K562 (cell line): ENCODE results near the gene ARMH3. TPM values are rescaled to one million over a fixed set of nuclear protein-coding genes. Genes with fewer than 3 reads are reported as not detected.

ENCODE experiments used
- ATAC-seq: fragments of 200-7000 bp; cut with Tn5 transposase; 3 replicates; pipeline ENCODE4 v1.9.1; 2020; ENCODE audit warnings: moderate library complexity
- BruUV-seq: library from RNA; stranded (reverse); fragments of 400-500 nt; replicated peaks from 2 replicates; lab custom pipeline; 2021; lab: Mats Ljungman, UMichigan
- CTCF ChIA-PET: fragments of 300-600 bp; formaldehyde crosslinking; extraction: SDS; loops from one replicate; lab custom pipeline; 2021; ENCODE audit warnings: low intra/inter-chr PET ratio; lab: Yijun Ruan, JAX
- POLR2A ChIA-PET: fragments of 300-600, 350-650 bp; sonication (Branson Sonifier 250); formaldehyde crosslinking; extraction: SDS; loops from one replicate; lab custom pipeline; 2021; ENCODE audit warnings: antibody characterized with exemption, inconsistent platforms; lab: Yijun Ruan, JAX
- DNase-seq, 4 experiments: peaks; one replicate each; pipeline versions ENCODE4 v3.0.0 to v3.0.0-alpha.2; 2011 to 2018; ENCODE audit warnings: low spot score in 3 of 4, mixed read lengths in 3 of 4; ENCODE audit errors: extremely low read depth in 1 of 4
- FAIRE-seq: peaks from 2 replicates; lab custom pipeline; 2011; peaks lifted over from hg19 to GRCh38; lab: Jason Lieb, UNC
- H2AFZ ChIP-seq: 2 replicates; pipeline ENCODE4 v1.6.0; 2011; ENCODE audit warnings: low read depth, low read length, control low read depth, inconsistent platforms
- H3K27ac ChIP-seq: fragments of 200-600 bp; 3 replicates; pipeline ENCODE4 v1.8.0; 2011; ENCODE audit warnings: low read depth, mild to moderate bottlenecking, control low read depth, inconsistent platforms, low read length, moderate library complexity, mixed read lengths; ENCODE audit errors: extremely low read depth
- H3K27me3 ChIP-seq, 2 experiments: fragments of 300-600 bp in 1 of 2; 2 replicates in 1 of 2; 3 replicates in 1 of 2; pipeline versions ENCODE4 v1.6.0 to v1.8.0; 2011; ENCODE audit warnings: inconsistent platforms in 2 of 2, low read length in 2 of 2, mild to moderate bottlenecking in 1 of 2, mixed read lengths in 1 of 2, moderate library complexity in 1 of 2; ENCODE audit not compliant: control insufficient read depth in 2 of 2, insufficient read depth in 2 of 2
- H3K36me3 ChIP-seq: fragments of 300-600 bp; 3 replicates; pipeline ENCODE4 v1.8.0; 2011; ENCODE audit warnings: mild to moderate bottlenecking, low read length, inconsistent platforms; ENCODE audit not compliant: control insufficient read depth, insufficient read depth
- H3K4me1 ChIP-seq, 2 experiments: fragments of 200-600 bp in 1 of 2; replicated peaks in 1 of 2; 2 replicates in 1 of 2; 3 replicates in 1 of 2; pipeline versions ENCODE4 v1.5.1 to v1.8.0; 2011; ENCODE audit warnings: inconsistent platforms in 2 of 2, low read length in 2 of 2, mild to moderate bottlenecking in 1 of 2, mixed read lengths in 1 of 2, moderate library complexity in 1 of 2; ENCODE audit not compliant: control insufficient read depth in 2 of 2, insufficient read depth in 2 of 2
- H3K4me2 ChIP-seq: 2 replicates; pipeline ENCODE4 v1.6.1; 2011; ENCODE audit warnings: low read length, control low read depth, inconsistent platforms, mixed read lengths; ENCODE audit not compliant: insufficient read depth
- H3K4me3 ChIP-seq: fragments of 200-600 bp; sonication (generic), shearing (Covaris generic); 2 replicates; pipeline ENCODE4 v1.5.1; 2016; ENCODE audit warnings: control low read depth, inconsistent platforms
- H3K79me2 ChIP-seq: fragments of 200-600 bp; 3 replicates; pipeline ENCODE4 v1.8.0; 2011; ENCODE audit warnings: low read length, inconsistent platforms; ENCODE audit not compliant: control insufficient read depth, insufficient read depth
- H3K9ac ChIP-seq, 2 experiments: 2 replicates each; pipeline versions ENCODE4 v1.6.0 to v1.6.1; 2011; ENCODE audit warnings: low read depth in 2 of 2, low read length in 2 of 2, control low read depth in 1 of 2, inconsistent platforms in 1 of 2, mild to moderate bottlenecking in 1 of 2, mixed read lengths in 1 of 2; ENCODE audit not compliant: insufficient read depth in 1 of 2
- H3K9me1 ChIP-seq: one replicate; pipeline ENCODE4 v1.6.0; 2011; ENCODE audit warnings: inconsistent platforms, mild to moderate bottlenecking, low read length, moderate library complexity; ENCODE audit not compliant: control insufficient read depth, insufficient read depth
- H3K9me3 ChIP-seq: replicated peaks from 2 replicates; pipeline ENCODE4 v1.5.1; 2011; ENCODE audit warnings: low read depth, low read length, inconsistent platforms; ENCODE audit not compliant: control insufficient read depth, insufficient read depth
- H4K20me1 ChIP-seq: replicated peaks from 2 replicates; pipeline ENCODE4 v1.6.1; 2011; ENCODE audit warnings: low read length, inconsistent platforms, mixed read lengths; ENCODE audit not compliant: control insufficient read depth, insufficient read depth
- FOXP1 ChIP-seq: sonication (generic); formaldehyde crosslinking; IDR thresholded peaks from 2 replicates; pipeline ENCODE4 v1.8.0; 2022; ENCODE audit warnings: mild to moderate bottlenecking, missing genetic modification reagents
- ILK ChIP-seq: fragments of 450-650 bp; IDR thresholded peaks from 2 replicates; pipeline ENCODE4 v1.6.1; 2016; ENCODE audit warnings: missing genetic modification characterization, low read depth, mild to moderate bottlenecking, missing compliant biosample characterization, moderate library complexity, borderline replicate concordance
- KLF6 ChIP-seq: fragments of 250-450 bp; sonication (Bioruptor Pico); IDR thresholded peaks from 2 replicates; pipeline ENCODE4 v1.4.0; 2020; ENCODE audit warnings: mild to moderate bottlenecking, moderate library complexity, borderline replicate concordance
- RFX5 ChIP-seq: IDR thresholded peaks from 2 replicates; pipeline ENCODE4 v1.6.1; 2011; ENCODE audit warnings: low read depth, mild to moderate bottlenecking, improper control_type of control experiment, low read length
- WGBS: fragments of 100-300 bp; shearing (Covaris generic); methylation state at CpG from one replicate; pipeline ENCODE4 v1.1.6; 2016; ENCODE audit warnings: low coverage, mixed read lengths; ENCODE audit not compliant: insufficient coverage; ENCODE audit errors: missing lambda C conversion rate; 5-methylcytosine and 5-hydroxymethylcytosine counted together
- in situ Hi-C: fragments of 300-500 bp; cut with MboI; formaldehyde crosslinking; loops from 4 replicates; pipeline ENCODE4 v1.15.0; 2018; ENCODE audit warnings: inconsistent platforms, mixed read lengths
- intact Hi-C: fragments of 100-400 bp; cut with micrococcal nuclease; formaldehyde crosslinking; loops from 2 replicates; pipeline ENCODE4 v1.14.2; 2022
- polyA plus RNA-seq, 8 experiments: library from polyadenylated mRNA; depleted of rRNA in 4 of 8; stranded (reverse) in 5 of 8; unstranded in 3 of 8; fragments of >200 nt; fragmentation: Nextera tagmentation in 2 of 8; fragmentation: Illumina TruSeq in 1 of 8; extraction: Ambion mirVana in 2 of 8; extraction: Trizol in 1 of 8; gene quantifications; 2 replicates each; pipeline versions ENCODE4 v1.2.1 to v1.2.3, GENCODE V29; 2011 to 2014; ENCODE audit warnings: inconsistent platforms in 1 of 8, missing spikeins in 1 of 8
- total RNA-seq, 7 experiments: library from RNA; depleted of rRNA in 6 of 7; stranded (reverse); fragments of >200 nt in 6 of 7; fragmentation: Illumina TruSeq in 2 of 7; extraction: Trizol in 2 of 7; gene quantifications; 2 replicates each; pipeline versions ENCODE4 v1.2.1 to v1.2.3, GENCODE V29; 2011 to 2021; ENCODE audit warnings: low replicate concordance in 1 of 7
- TF ChIP-seq, protein P1 (sequence below): fragments of 250-450 bp; sonication (Bioruptor Pico); IDR thresholded peaks from 2 replicates; pipeline ENCODE4 v1.9.0; 2021; ENCODE audit warnings: mild to moderate bottlenecking, inconsistent platforms
- TF ChIP-seq, protein P2 (sequence below): fragments of 250-450 bp; sonication (Bioruptor Pico); IDR thresholded peaks from 2 replicates; pipeline ENCODE4 v1.8.0; 2021; ENCODE audit warnings: borderline replicate concordance, mild to moderate bottlenecking, moderate library complexity; ENCODE audit not compliant: poor library complexity, severe bottlenecking
- TF ChIP-seq, protein P3 (sequence below): fragments of 450-650 bp; conservative IDR thresholded peaks from 2 replicates; pipeline ENCODE4 v1.6.1; 2016; ENCODE audit warnings: missing genetic modification characterization, low read depth, mild to moderate bottlenecking, control low read depth, missing compliant biosample characterization

The ARMH3 gene
- total and polyA plus RNA-seq, 9 of the 15 experiments (the other 6 are each of a cell fraction or from before 2014, with no cell fraction given), result 0.29 to 0.73 TPM; not detected in 7

DNA sequence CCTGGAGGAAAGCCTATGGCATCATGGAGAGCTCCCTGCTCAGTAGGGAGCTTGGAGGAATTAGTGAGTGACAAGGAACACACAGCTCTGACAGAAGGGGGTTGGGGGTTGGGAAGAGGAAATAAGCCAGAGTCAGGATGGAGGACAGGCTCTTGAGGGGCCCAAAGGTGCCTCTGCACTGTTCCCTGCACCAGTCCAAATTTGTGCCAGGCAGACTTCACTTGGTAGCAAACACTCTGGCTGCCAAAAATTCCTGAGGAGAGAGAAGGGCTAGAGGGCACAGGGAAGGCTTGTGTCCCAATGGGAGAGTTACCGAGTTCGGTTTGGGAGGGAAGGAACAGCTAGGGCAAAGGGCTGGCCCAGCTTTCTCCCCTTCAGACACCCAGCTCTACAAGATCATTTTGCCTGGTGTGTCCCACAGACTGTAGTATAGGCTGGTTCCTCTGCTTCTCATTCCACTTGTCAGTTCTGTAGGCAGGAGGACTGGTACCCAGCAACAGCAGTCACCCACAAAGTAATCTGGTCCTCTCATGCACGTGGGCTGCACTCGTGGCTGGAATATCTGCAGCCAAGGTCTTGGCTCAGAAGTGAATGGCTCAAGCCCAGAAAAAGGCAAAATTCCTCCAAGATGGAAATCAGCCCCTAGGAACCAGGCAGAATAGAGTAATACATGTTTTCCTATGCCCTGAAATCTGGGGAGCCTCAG lies 204.4 kb downstream of the ARMH3 start:
- intact Hi-C loops, result no loop called here
- no peaks in the 10 kb centered on the region for H3K9me3 ChIP-seq
- ChIA-PET POLR2A (no interaction called here), CTCF (no interaction called here)
- H3K79me2 ChIP-seq, result no peaks in the 10 kb centered on the region
- H3K36me3 ChIP-seq, result no peaks in the 10 kb centered on the region
- TF ChIP-seq, protein P1, sequence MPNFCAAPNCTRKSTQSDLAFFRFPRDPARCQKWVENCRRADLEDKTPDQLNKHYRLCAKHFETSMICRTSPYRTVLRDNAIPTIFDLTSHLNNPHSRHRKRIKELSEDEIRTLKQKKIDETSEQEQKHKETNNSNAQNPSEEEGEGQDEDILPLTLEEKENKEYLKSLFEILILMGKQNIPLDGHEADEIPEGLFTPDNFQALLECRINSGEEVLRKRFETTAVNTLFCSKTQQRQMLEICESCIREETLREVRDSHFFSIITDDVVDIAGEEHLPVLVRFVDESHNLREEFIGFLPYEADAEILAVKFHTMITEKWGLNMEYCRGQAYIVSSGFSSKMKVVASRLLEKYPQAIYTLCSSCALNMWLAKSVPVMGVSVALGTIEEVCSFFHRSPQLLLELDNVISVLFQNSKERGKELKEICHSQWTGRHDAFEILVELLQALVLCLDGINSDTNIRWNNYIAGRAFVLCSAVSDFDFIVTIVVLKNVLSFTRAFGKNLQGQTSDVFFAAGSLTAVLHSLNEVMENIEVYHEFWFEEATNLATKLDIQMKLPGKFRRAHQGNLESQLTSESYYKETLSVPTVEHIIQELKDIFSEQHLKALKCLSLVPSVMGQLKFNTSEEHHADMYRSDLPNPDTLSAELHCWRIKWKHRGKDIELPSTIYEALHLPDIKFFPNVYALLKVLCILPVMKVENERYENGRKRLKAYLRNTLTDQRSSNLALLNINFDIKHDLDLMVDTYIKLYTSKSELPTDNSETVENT (CRISPR knock-in tag), result no peak
- TF ChIP-seq ILK, result no peak
- TF ChIP-seq, protein P2, sequence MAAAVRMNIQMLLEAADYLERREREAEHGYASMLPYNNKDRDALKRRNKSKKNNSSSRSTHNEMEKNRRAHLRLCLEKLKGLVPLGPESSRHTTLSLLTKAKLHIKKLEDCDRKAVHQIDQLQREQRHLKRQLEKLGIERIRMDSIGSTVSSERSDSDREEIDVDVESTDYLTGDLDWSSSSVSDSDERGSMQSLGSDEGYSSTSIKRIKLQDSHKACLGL (CRISPR knock-in tag), result no peak
- TF ChIP-seq, protein P3, sequence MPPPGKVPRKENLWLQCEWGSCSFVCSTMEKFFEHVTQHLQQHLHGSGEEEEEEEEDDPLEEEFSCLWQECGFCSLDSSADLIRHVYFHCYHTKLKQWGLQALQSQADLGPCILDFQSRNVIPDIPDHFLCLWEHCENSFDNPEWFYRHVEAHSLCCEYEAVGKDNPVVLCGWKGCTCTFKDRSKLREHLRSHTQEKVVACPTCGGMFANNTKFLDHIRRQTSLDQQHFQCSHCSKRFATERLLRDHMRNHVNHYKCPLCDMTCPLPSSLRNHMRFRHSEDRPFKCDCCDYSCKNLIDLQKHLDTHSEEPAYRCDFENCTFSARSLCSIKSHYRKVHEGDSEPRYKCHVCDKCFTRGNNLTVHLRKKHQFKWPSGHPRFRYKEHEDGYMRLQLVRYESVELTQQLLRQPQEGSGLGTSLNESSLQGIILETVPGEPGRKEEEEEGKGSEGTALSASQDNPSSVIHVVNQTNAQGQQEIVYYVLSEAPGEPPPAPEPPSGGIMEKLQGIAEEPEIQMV (tag), result no peak
- no peak for TF ChIP-seq RFX5
- TF ChIP-seq FOXP1 (CRISPR knock-in tag), result no peak
- TF ChIP-seq KLF6, result no peak
- no peaks in the 10 kb centered on the region for H3K9me1 ChIP-seq
- DNase-seq (no peak), FAIRE-seq (no peak), ATAC-seq (no peak)
- no peak overlapping the region for H2AFZ ChIP-seq
- H4K20me1 ChIP-seq, result no peaks in the 10 kb centered on the region
- H3K27ac ChIP-seq, result no peak overlapping the region
- H3K4me2 ChIP-seq, result no peak overlapping the region
- BruUV-seq, result no TSS peak
- H3K9ac ChIP-seq, result no peak overlapping the region
- no peak overlapping the region for H3K4me3 ChIP-seq
- no CpG with 5 or more reads among the region's 4 CpGs for WGBS
- in situ Hi-C loops, result no loop called here
- H3K4me1 ChIP-seq, result no peaks in the 10 kb centered on the region
- no peaks in the 10 kb centered on the region for H3K27me3 ChIP-seq
